Activated T-cell treated with anti-CD3 and anti-CD28 coated beads, Interleukin-2, amount 50 U/mL, for 4 hours (primary cell): Measurements from ENCODE around the gene LRP2BP. TPM values are rescaled to one million over a fixed set of nuclear protein-coding genes. Genes with fewer than 3 reads are reported as not detected.

Source experiments
- ATAC-seq, 2 donors: fragments of 200-7000 bp; cut with Tn5 transposase; one replicate each; pipeline ENCODE4 v1.10.0; 2021
- DNase-seq: peaks from one replicate; pipeline ENCODE4 v3.0.0-alpha.2; 2020
- H3K27me3 Mint-ChIP-seq: one replicate; pipeline ENCODE4 v1.8.0; 2021; ENCODE audit warnings: low read depth, mixed read lengths
- H3K36me3 Mint-ChIP-seq: one replicate; pipeline ENCODE4 v1.8.0; 2022; ENCODE audit warnings: mixed read lengths; ENCODE audit not compliant: insufficient read depth
- H3K4me1 Mint-ChIP-seq: one replicate; pipeline ENCODE4 v1.8.0; 2021; ENCODE audit warnings: low read depth, mixed read lengths
- H3K4me3 Mint-ChIP-seq: one replicate; pipeline ENCODE4 v1.8.0; 2021; ENCODE audit warnings: mild to moderate bottlenecking, moderate library complexity, mixed read lengths
- H3K9me3 Mint-ChIP-seq: one replicate; pipeline ENCODE4 v1.8.0; 2021; ENCODE audit warnings: mixed read lengths
- total RNA-seq, 3 donors: library from RNA; stranded (reverse); gene quantifications; one replicate each; pipeline ENCODE4 v1.2.1, GENCODE V29; 2021

LRP2BP gene
- total RNA-seq, 3 donors from 2014 or later = 0.16 to 0.40 (median 0.21) TPM

GRCh38 chr4:185408432-185408831 lies 12.7 kb upstream of the LRP2BP start:
- ATAC-seq (no peak), DNase-seq (no peak)
- no peak overlapping the region for H3K4me3 Mint-ChIP-seq
- no peaks in the 10 kb centered on the region for H3K27me3 Mint-ChIP-seq
- H3K9me3 Mint-ChIP-seq = no peaks in the 10 kb centered on the region
- H3K4me1 Mint-ChIP-seq = no peaks in the 10 kb centered on the region
- H3K36me3 Mint-ChIP-seq = peaks cover 15% of the 10 kb centered on the region

GRCh38 chr4:185405296-185405999 lies 9.7 kb upstream of the LRP2BP start:
- Mint-ChIP-seq H3K4me1 (no peaks in the 10 kb centered on the region), H3K27me3 (no peaks in the 10 kb centered on the region), H3K4me3 (no peak overlapping the region), H3K36me3 (peaks cover 23% of the 10 kb centered on the region), H3K9me3 (no peaks in the 10 kb centered on the region)
- ATAC-seq = no peak
- DNase-seq = no peak

GRCh38 chr4:185404031-185404430 lies 8.3 kb upstream of the LRP2BP start:
- no peaks in the 10 kb centered on the region for H3K27me3 Mint-ChIP-seq
- ATAC-seq (no peak), DNase-seq (no peak)
- H3K4me3 Mint-ChIP-seq = no peak overlapping the region
- no peaks in the 10 kb centered on the region for H3K9me3 Mint-ChIP-seq
- H3K4me1 Mint-ChIP-seq = no peaks in the 10 kb centered on the region
- H3K36me3 Mint-ChIP-seq = peaks cover 30% of the 10 kb centered on the region

- Mint-ChIP-seq H3K9me3 (no peaks in the 10 kb centered on the region), H3K4me3 (no peak overlapping the region), H3K4me1 (peaks cover 20% of the 10 kb centered on the region), H3K27me3 (no peaks in the 10 kb centered on the region), H3K36me3 (peaks cover 21% of the 10 kb centered on the region)
- DNase-seq = no peak
- no peak for ATAC-seq
Observed at GRCh38 chr4:185399466-185399865, 3.7 kb upstream of the LRP2BP start.

- H3K4me1 Mint-ChIP-seq = peaks cover 26% of the 10 kb centered on the region
- no peaks in the 10 kb centered on the region for H3K27me3 Mint-ChIP-seq
- no peak overlapping the region for H3K4me3 Mint-ChIP-seq
- no peaks in the 10 kb centered on the region for H3K9me3 Mint-ChIP-seq
- DNase-seq = no peak
- peaks cover 21% of the 10 kb centered on the region for H3K36me3 Mint-ChIP-seq
- ATAC-seq = no peak
Observed at GRCh38 chr4:185398618-185399017, 2.9 kb upstream of the LRP2BP start.

GRCh38 chr4:185396724-185397385 lies 1.1 kb upstream of the LRP2BP start, which contains the start of gene ANKRD37:
Gene ANKRD37 (plus strand): TSS chr4:185396841. CDS start chr4:185396924, 83 bp downstream.
- Mint-ChIP-seq H3K36me3 (peaks cover 18% of the 10 kb centered on the region), H3K4me1 (peaks cover 26% of the 10 kb centered on the region), H3K27me3 (no peaks in the 10 kb centered on the region), H3K9me3 (no peaks in the 10 kb centered on the region), H3K4me3 (peak within 1 kb of the TSS; percentile 87)
- ATAC-seq (no peak), DNase-seq (peak; percentile 5)

GRCh38 chr4:185395956-185396723 lies 416 bp upstream of the LRP2BP start:
- H3K4me1 Mint-ChIP-seq = peaks cover 26% of the 10 kb centered on the region
- peak; percentile 85 to 87 for ATAC-seq
- H3K4me3 Mint-ChIP-seq = peak overlapping the region; percentile 87
- peak; percentile 96 for DNase-seq
- peaks cover 13% of the 10 kb centered on the region for H3K36me3 Mint-ChIP-seq
- H3K9me3 Mint-ChIP-seq = no peaks in the 10 kb centered on the region
- H3K27me3 Mint-ChIP-seq = no peaks in the 10 kb centered on the region

GRCh38 chr4:185394568-185395237 lies 1.0 kb downstream of the LRP2BP start:
- ATAC-seq = peak in 1 of 2 donors; percentile 9
- Mint-ChIP-seq H3K36me3 (peaks cover 5% of the 10 kb centered on the region), H3K27me3 (no peaks in the 10 kb centered on the region), H3K9me3 (no peaks in the 10 kb centered on the region), H3K4me3 (peak overlapping the region; percentile 87), H3K4me1 (peaks cover 26% of the 10 kb centered on the region)
- DNase-seq = no peak

- Mint-ChIP-seq H3K9me3 (no peaks in the 10 kb centered on the region), H3K27me3 (no peaks in the 10 kb centered on the region), H3K4me1 (peaks cover 18% of the 10 kb centered on the region), H3K36me3 (peaks cover 1% of the 10 kb centered on the region), H3K4me3 (no peak overlapping the region)
- ATAC-seq (no peak), DNase-seq (no peak)
Observed at GRCh38 chr4:185392156-185392555, 3.6 kb downstream of the LRP2BP start.

GRCh38 chr4:185390941-185391340 lies 4.8 kb downstream of the LRP2BP start:
- Mint-ChIP-seq H3K9me3 (no peaks in the 10 kb centered on the region), H3K36me3 (peaks cover 1% of the 10 kb centered on the region), H3K27me3 (peaks cover 2% of the 10 kb centered on the region), H3K4me3 (no peak overlapping the region), H3K4me1 (peaks cover 15% of the 10 kb centered on the region)
- no peak for DNase-seq
- no peak for ATAC-seq

- no peak for DNase-seq
- Mint-ChIP-seq H3K4me1 (peaks cover 7% of the 10 kb centered on the region), H3K36me3 (peaks cover 1% of the 10 kb centered on the region), H3K27me3 (peaks cover 3% of the 10 kb centered on the region), H3K9me3 (no peaks in the 10 kb centered on the region), H3K4me3 (no peak overlapping the region)
- ATAC-seq = no peak
Observed at GRCh38 chr4:185387957-185388356, 7.8 kb downstream of the LRP2BP start.

GRCh38 chr4:185384930-185385331 lies 10.8 kb downstream of the LRP2BP start:
- H3K9me3 Mint-ChIP-seq = peaks cover 10% of the 10 kb centered on the region
- H3K4me3 Mint-ChIP-seq = no peak overlapping the region
- peaks cover 3% of the 10 kb centered on the region for H3K27me3 Mint-ChIP-seq
- H3K4me1 Mint-ChIP-seq = peaks cover 7% of the 10 kb centered on the region
- DNase-seq = no peak
- no peak for ATAC-seq
- peaks cover 7% of the 10 kb centered on the region for H3K36me3 Mint-ChIP-seq

- Mint-ChIP-seq H3K27me3 (peaks cover 3% of the 10 kb centered on the region), H3K36me3 (peaks cover 6% of the 10 kb centered on the region), H3K9me3 (peaks cover 10% of the 10 kb centered on the region), H3K4me1 (peaks cover 7% of the 10 kb centered on the region), H3K4me3 (no peak overlapping the region)
- ATAC-seq (no peak), DNase-seq (no peak)
Observed at GRCh38 chr4:185384061-185384460, 11.7 kb downstream of the LRP2BP start.

- peaks cover 7% of the 10 kb centered on the region for H3K4me1 Mint-ChIP-seq
- H3K36me3 Mint-ChIP-seq = peaks cover 6% of the 10 kb centered on the region
- no peak overlapping the region for H3K4me3 Mint-ChIP-seq
- peaks cover 10% of the 10 kb centered on the region for H3K9me3 Mint-ChIP-seq
- peaks cover 3% of the 10 kb centered on the region for H3K27me3 Mint-ChIP-seq
- ATAC-seq (no peak), DNase-seq (no peak)
Observed at GRCh38 chr4:185383451-185383850, 12.3 kb downstream of the LRP2BP start.
